GM18526 (cell line): ENCODE results near the gene TMBIM1.
A peak's percentile ranks its signal among the peaks of the same experiment; 100 is the strongest.

Source experiments
- POLR2A ChIP-seq: IDR thresholded peaks from 3 replicates; pipeline ENCODE4 v1.6.1; 2011; ENCODE audit not compliant: insufficient read length; ENCODE audit errors: extremely low read depth

TMBIM1 gene

GRCh38 chr2:218270721-218271486, 21.4 kb downstream of the TMBIM1 start:
- no peak for TF ChIP-seq POLR2A

GRCh38 chr2:218269900-218270720, 22.2 kb downstream of the TMBIM1 start, which contains the start of the genes AAMP and PNKD:
TSS of gene AAMP (minus strand) at chr2:218270137. CDS start at chr2:218270086, 51 bp downstream.
TSS of gene PNKD (plus strand) at chr2:218270519. CDS start at chr2:218270536, 17 bp downstream.
- peak; percentile 71 for TF ChIP-seq POLR2A

GRCh38 chr2:218267259-218267658, 25.0 kb downstream of the TMBIM1 start:
- no peak for TF ChIP-seq POLR2A

- TF ChIP-seq POLR2A, result no peak
Measured at GRCh38 chr2:218266316-218266979, 25.9 kb downstream of the TMBIM1 start.

GRCh38 chr2:218265626-218266025, 26.7 kb downstream of the TMBIM1 start:
- no peak for TF ChIP-seq POLR2A

- TF ChIP-seq POLR2A, result no peak
Measured at GRCh38 chr2:218264773-218265561, 27.3 kb downstream of the TMBIM1 start.

- no peak for TF ChIP-seq POLR2A
Measured at GRCh38 chr2:218263817-218264641, 28.3 kb downstream of the TMBIM1 start.

- TF ChIP-seq POLR2A, result no peak
Measured at GRCh38 chr2:218262631-218263586, 29.4 kb downstream of the TMBIM1 start.

- TF ChIP-seq POLR2A, result no peak
Measured at GRCh38 chr2:218262237-218262600, 30.1 kb downstream of the TMBIM1 start.

- no peak for TF ChIP-seq POLR2A
Measured at GRCh38 chr2:218261423-218262236, 30.7 kb downstream of the TMBIM1 start.

- no peak for TF ChIP-seq POLR2A
Measured at GRCh38 chr2:218260742-218261422, 31.4 kb downstream of the TMBIM1 start, which contains the start of gene GPBAR1. TSS of gene GPBAR1 (plus strand) at chr2:218261015. CDS start at chr2:218262725, 1,710 bp downstream.
